Hypothalamus (tissue), 51 donors: ENCODE data around the gene B4GALT5.
"Not testable (repeated sequence)": the region's sequence is repeated elsewhere in the genome, so short reads cannot be mapped to it uniquely, and the experiment has no call there.

Experiments used
- DNase-seq, 51 donors: peaks; one replicate each; lab custom pipeline; 2025; lab: John Stamatoyannopoulos, UW

B4GALT5 gene

DNA sequence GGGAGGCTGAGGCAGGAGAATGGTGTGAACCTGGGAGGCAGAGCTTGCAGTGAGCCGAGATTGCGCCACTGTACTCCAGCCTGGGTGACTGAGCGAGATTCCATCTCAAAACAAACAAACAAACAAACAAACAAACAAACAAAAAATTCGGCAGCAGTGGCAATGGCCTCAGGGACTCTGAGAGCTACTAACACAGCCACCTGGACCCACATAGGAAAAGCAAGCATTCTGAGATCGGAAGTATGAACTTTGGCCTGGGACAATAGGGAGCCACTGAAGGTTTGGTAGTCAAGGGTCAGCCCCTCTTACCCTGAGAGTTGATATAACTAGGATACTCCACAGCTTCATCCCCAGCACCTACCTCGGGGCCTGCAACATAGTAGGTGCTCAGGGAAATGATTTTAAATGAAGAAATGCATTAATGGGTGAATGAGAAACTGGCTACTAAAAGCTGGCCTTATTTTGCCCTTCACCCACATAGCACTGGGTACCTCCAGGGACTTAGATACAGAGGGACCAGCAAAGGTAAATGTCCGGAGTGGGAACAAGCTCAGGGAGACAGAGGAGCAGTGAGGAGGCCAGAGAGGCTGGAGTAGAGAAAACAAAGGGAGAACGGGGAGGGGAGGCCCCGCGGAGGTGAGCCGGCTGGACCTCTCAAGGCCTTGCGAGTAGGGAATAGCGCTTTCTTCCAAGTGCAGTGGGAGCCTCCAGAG lies 99.2 kb downstream of the B4GALT5 start:
- no peak for DNase-seq

DNA sequence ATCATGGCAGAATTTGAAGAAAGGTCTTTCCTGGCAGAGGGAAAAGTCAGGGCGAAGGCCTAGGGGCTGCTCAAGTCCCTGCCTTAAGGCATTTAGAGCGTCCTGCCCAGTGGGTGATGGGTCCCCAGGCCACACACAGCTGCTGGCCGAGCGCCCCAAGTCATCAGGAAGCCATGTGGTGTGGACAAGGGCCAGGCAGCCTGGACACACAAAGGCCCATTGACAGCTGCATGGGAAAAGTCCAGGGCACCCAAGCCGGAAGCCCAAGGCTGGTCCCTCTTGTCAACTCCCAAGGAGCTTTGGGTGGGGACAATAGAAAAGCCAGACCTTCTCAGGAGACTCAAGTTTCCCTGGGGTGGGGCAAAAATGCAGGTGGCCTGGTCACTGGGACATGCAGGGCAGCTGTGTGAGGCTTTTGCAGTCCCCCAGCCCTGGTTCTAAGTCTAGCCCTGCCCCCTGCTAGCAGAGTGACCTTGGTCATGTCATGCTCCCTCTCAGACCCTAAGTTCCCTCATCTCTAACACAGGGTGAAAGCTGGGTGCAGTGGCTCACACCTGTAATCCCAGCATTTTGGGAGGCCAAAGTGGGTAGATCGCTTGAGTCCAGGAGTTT lies 101.4 kb downstream of the B4GALT5 start:
- DNase-seq: peak in 50 of 51 donors; percentile 31 to 97 (median 82)

DNA sequence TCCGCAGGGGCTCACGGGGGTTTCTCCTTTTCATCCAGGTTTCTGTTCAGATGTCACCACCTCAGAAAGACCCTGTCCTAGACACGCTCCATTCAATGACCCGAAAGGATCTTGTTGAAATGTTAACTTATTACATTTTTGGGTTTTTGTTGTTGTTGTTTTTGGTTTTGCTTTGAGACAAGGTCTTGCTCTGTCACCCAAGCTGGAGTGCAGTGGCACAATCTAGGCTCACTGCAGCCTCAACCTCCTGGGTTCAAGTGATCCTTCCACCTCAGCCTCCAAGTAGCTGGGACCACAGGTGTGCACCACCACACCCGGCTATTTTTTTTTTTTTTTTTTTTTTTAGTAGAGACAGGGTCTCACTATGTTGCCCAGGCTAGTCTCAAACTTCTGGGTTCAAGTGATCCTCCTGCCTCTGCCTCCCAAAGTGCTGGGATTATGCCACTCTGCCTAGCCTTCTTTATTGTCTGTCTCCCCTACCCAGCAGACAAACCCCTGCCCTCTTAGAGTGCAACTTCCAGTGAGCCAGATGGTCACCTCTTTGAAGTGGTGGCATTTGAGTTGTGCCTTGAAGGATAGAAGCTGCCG lies 102.0 kb downstream of the B4GALT5 start:
- DNase-seq: not testable (repeated sequence)

DNA sequence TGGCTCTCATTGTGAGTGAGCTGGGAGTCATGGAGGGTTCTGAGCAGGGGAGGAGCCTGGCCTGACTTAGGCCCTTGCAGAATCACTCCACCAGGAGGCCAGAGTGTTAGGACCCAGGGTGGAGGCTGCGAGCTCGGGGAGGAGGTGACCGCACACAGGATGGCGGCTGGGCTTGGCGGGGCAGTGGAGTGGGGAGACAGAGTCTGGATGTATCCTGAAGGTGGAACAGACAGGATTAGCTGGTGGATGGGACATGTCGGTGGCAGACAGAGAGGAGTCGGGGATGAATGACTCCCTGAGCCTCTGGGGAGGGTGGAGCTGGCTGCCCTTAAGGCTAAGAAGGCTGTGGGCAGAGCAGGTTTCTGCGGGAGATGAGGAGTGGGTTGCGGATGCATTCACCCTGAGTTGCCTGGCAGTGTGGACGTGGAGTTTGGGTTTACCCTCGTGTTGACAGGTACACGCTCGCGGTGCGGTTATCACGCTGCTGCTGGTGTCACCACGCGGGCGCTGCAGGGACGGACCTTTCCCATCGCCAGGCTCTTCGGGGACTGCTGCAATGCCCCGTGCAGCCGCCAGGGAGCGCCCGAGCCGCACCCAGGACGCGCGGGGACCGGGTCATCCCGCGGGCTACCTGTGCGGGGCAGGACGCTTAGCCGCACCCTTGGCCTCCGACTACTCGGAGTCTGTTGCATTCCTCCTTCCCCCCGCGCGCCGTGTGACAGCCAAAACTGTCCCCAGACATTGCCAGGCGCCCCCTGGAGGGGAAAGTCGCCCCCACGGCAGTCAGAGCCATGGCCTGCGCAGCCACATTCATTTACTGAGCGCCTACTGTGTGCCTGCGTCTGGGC lies 102.8 kb downstream of the B4GALT5 start:
- DNase-seq: peak in 50 of 51 donors; percentile 25 to 86 (median 58)

DNA sequence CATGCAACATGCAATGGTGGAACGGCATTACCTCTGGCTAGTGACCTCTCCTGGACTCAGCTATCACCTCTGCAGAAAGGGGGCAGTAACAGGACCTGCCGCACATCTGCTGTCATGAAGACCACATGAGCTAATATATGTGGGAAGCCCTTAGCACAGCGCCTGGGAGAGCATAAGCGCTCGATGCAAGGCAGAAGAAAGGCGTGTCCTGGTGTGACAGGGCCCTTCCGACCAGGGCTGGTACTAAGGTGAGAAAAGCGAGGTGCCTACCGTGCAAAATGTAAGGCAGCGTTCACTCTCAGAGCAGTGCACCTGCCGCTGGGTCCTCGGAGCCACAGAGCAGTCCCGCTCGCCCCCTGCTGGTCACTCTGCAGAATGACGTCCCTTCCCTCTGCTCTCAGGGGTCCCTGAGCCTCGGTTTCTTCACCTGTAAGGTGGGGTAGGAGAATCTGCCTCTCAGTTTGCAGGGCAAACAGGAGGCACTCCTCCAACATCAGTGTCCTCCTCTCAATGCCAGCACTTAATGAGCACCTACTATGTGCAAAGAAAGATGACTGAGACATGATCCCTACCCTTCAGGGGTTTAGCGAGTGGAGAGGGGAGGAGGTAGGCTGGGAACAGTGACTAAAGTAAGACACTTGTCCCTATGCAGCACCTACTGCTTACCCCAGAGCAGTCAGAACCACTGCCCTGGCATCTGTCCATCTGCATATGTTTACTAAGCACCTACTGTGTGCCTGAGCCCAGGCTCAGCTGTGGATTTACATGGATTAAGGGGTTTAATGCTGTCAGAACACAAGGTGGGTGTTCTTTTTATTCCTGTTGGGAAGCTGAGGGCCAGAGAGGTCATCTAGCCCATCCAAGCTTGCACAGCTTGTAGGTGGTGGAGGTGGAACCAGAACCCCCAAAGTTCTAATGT lies 104.7 kb downstream of the B4GALT5 start:
- peak in 39 of 51 donors; percentile 4 to 64 (median 25) for DNase-seq

DNA sequence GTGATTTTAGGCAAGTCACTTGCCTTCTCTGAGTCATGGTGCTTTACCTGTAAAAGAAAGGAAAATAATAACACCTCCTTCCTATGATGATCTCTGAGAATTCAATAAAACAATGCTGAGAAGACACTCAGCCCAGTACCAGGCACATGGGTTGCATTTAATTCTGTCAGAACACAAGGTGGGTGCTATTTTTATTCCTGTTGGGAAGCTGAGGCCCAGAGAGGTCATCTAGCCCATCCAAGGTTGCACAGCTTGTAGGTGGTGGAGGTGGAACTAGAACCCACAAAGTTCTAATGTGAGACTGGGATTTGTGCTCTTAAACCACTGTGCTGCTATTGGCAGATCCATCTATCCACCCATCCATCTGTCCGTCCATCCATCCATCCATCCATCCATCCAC lies 106.1 kb downstream of the B4GALT5 start:
- DNase-seq: no peak

DNA sequence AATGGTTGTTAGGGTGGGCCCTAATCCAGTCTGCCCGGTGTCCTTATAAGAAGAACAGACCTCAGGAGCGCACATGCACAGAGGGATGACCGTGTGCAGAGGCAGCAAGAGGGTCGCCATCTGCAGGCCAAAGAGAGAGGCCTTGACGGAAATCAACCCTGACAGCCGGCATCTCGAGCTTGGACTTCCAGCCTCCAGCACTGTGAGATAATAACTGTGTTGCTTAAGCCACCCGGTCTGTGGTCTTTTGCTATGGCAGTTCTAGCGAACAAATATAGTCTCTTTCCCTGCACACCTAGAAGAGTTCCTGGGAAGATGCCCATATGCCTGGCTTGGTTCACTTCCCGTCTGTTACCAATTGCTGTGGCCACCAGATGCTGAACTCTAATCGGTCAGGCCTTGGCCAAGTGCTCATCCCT lies 110.5 kb downstream of the B4GALT5 start:
- no peak for DNase-seq

DNA sequence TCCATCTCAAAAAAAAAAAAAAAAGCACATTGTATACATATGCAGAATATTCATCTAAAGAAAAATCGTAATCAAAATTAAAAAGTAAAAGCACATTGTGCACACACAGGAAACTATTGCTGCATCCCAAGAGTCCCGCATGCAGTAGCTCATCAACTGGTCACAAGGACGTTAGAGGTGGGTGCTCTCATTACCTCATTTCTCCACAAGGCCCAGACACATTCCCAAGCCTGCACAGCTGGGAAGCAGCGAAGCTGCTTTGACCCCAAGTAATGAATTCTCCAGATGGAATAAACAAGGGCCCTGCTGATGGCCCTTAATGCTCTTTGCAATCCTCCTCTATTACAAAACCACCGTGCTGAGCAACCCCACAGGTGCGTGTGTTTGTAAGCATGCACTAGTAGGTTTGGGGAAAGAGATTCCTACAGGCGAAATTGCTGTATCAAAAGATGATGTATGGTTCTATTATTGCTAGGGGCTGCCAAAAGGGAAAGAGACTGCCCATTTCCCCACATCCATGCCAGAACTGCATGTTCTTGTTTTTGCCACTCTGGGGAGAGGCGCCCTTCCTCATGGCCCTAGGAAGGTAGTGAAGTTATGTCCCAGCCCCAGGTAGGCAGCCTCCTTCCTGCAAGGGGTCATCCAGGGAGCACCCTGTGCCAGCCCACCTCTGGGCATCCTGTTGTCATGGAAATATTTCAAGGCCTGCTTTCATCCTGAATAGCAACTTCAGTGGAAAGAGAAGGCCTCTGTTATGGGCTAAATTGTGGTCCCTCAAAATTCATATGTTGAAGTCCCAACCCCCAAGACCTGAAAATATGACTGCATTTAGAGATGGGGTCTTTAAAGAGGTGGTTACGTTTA lies 111.1 kb downstream of the B4GALT5 start:
- DNase-seq: no peak

DNA sequence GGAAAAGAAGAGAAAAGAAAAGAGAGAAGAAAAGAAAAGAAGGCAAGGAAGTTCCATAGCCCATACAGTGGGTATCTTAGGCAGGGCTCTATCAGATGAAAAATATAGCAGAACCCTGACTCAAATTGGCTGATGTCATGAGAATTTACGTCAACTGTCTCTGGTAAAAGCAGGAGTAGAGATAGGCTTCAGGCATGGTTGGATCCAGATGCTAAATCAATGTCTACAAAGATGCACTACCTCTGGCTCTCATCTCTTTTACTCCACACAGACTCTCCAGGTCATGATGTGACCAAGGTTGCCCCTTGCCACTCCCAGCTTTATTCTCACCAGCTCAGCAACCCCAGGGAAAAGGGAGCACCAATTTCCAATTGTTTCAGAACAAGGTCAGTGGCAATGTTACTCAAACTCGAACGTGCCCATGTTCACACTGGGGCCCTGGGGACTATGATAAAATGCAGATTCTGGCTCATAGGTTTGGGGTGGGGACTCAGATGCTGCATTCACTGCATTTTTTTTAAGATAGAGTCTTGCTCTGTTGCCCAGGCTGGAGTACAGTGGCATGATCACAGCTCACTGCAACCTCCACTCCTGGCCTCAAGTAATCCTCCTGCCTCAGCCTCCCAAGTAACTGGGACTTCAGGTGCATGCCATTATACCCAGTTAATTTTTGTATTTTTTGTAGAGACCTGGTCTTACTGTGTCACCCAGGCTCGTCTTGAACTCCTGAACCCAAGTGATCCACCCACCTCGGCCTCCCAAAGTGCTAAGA lies 112.3 kb downstream of the B4GALT5 start:
- DNase-seq: no peak

DNA sequence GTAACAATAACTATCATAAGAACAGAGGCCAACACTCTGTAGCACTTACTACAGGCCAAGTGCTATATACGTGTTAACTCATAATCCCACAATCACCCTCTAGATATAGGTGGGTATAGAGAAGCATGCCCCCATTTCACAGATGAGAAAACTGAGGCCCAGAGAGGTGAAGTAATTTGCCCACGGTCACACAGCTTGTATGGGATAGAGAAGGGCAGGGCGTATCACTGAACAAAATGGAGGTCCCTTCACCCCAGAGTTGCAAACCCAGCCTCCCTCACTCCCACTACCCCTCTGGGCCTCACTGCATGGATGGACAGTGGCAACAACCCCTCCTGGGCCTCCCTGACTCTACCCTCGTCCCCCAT lies 113.9 kb downstream of the B4GALT5 start:
- no peak for DNase-seq

DNA sequence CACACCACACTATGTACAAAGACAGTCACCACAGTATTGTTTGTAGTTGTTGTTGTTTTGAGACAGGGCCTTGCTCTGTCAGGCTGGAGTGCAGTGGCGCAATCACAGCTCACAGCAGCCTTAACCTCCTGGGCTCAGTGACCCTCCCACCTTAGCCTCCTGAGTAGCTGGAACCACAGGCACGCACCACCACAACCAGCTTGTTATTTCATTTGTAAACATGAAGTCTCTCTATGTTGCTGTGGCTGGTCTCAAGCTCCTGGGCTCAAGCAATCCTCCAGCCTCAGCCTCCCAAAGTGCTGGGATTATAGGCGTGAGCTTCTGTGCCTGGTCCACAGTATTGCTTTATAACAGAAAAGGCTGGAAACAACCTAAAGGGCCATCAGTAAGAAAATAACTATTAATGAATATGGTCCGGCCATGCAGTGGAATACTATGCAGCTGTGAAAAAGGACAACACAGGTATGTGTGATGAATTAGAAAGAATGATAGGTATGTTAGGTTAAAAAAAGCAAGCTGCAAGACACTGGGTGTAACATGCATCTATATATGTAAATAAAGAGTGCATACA lies 115.8 kb downstream of the B4GALT5 start:
- DNase-seq: no peak

DNA sequence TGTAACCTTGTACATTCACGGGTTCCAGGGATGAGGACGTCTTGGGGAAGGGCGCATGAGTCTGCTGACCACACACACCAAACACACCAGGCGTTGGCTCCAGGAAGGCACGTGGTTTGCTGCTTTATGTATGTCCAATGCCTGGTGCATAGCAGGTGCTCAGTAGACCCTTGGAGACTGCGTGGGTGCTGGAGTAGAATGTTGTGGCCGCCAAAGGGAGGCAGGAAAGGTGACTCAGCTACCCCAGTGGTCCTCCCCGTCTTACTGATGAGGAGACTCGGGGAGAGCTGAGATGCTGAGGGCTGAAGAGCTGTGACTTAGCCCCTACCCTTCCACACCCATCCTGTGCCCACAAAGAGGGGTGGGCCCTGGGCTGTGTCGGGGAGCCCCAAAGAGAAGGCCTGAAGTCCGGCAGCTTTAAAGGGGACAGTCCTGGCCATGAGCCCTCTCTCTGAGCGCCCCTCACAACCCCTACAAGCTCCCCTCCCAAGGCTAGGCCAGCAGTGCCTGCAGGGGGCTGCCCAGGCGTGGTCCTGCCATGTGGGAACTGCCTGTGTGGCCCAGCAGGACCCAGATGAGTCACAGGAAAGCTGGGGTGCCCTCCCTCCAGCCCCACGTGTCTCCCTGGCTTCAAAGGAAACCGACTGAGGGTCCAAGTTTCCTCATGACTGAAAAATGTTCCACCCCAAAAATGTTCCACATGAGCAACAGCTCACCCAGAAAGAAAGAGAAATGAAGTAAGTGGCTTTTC lies 117.7 kb downstream of the B4GALT5 start:
- DNase-seq: no peak

DNA sequence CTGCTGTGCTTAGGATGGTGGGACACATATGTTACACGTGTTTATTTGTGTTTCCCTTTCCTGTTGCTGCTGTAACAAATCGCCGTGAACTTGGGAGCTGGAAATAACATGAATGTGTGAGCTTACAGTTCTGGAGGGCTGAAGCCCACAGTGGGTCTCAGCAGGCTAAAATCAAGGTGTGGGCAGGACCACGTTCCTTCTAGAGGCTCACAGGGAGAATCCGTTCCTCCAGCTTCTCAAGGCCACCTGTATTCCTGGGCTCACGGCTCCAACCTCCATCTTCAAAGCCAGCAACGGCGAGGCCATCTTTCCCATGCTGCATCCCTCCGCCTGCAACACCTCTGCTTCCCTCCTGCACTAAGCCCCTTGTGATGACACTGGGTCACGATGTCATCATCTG lies 118.3 kb downstream of the B4GALT5 start:
- DNase-seq: no peak

DNA sequence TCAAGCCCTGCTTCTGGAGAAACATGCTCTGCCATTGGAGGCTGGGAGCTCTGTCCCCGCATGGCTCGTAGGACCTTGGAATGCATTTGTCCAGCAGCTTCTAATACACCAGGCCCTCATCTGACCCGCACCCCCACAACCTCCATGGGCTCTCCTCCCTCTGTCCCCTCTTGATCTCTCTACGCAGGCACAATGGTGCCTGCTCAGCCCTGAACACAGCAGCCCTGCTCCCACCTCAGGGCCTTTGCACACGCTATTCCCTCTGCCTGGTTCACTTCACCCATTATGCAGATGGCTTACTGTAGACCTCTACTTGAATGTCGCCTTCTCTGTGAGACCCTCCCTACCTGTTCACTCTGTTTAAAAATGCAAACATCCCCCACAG lies 118.8 kb downstream of the B4GALT5 start:
- no peak for DNase-seq

DNA sequence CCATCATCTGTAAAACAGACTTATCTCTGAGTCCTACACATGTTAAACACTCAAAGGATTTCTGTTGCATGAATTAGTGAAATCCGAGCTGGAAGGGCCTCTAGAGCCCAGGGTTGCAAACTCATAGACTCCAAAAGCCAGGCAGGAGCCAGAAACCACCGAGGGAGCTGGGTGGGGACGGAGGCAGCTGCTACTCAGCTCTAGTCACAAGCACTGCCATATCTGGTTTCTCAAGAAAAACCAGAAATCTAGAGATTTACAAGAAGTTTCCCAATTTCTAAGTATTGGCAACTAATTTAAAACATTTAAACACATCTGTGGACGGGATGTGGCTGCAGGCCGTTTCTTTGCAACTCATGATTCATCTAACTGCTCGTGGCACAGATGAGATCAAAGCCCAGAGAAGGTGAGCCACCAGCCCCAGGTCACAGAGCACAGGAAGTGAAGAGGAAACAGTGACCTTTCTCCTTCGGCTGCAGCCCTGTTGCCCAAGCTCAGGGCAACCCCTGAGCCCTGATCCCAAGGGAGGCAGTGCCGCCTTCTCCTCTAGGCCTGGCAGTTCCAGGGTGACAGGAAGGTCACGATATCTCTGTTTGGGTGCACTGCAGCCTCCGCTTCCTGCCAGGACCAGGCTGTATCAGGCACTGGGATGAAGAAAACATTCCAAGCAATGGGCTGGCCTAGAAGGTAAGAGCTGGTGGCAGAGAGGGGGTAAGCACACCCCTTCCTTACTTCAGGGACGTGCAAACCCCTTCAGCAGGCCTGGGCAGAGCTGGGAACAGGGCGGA lies 119.3 kb downstream of the B4GALT5 start:
- no peak for DNase-seq

DNA sequence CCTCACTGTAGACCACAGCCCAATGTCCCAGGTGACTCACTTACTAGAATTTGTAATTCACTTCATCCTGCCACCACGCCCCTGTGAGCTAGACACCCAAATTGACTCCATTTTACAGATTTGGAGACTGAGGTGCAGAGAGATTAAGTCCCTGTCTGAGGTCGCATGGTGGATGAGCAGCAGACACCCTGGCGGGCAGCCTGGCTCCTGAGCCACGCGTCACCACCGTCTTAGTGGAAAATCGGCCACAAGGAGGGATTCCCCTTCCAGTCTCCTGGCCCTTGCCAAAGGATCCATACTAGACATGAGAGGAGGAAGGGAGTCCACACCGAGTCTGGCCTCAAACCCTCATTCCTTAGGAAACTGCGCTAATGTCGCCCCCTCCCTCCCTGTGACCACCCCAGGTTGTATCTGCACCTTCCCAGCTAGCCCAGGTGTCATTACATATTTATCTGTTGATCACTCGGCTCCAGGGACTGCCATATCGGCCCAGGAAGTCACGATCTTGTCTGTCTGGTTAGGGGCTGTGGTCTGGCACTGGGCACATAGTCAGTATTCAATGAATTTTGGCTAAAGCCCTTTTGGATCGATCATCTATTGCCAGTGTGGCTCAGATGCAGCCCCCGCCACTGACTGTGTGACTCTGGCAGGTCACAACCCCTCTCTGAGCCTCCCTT lies 120.1 kb downstream of the B4GALT5 start:
- no peak for DNase-seq
